Activated CD8-positive, alpha-beta memory T cell treated with anti-CD3 and anti-CD28 coated beads, Interleukin-2, amount 50 U/mL, for 4 hours (primary cell): ENCODE data around the gene INPP5A.

Source experiments
- DNase-seq: peaks from one replicate; pipeline ENCODE4 v3.0.0-alpha.2; 2020

INPP5A gene

GRCh38 chr10:132536877-132537683 lies 507 bp upstream of the INPP5A start:
- peak; percentile 100 for DNase-seq

GRCh38 chr10:132538031-132538789 lies 623 bp downstream of the INPP5A start:
- peak; percentile 30 for DNase-seq

GRCh38 chr10:132538790-132539421 lies 1.3 kb downstream of the INPP5A start:
- peak; percentile 17 for DNase-seq

- DNase-seq = peak; percentile 52
Observed at GRCh38 chr10:132539431-132539839, 1.8 kb downstream of the INPP5A start.

- peak; percentile 29 for DNase-seq
Observed at GRCh38 chr10:132539894-132540293, 2.3 kb downstream of the INPP5A start.

- DNase-seq = peak; percentile 12
Observed at GRCh38 chr10:132540456-132540855, 2.9 kb downstream of the INPP5A start.

GRCh38 chr10:132541129-132541528 lies 3.5 kb downstream of the INPP5A start:
- peak; percentile 9 for DNase-seq

GRCh38 chr10:132541601-132542011 lies 4.0 kb downstream of the INPP5A start:
- DNase-seq = peak; percentile 15

GRCh38 chr10:132542086-132542775 lies 4.6 kb downstream of the INPP5A start:
- DNase-seq = peak; percentile 10

- DNase-seq = no peak
Observed at GRCh38 chr10:132542819-132543218, 5.2 kb downstream of the INPP5A start.

GRCh38 chr10:132543916-132544743 lies 6.5 kb downstream of the INPP5A start:
- DNase-seq = no peak

- no peak for DNase-seq
Observed at GRCh38 chr10:132544744-132545658, 7.4 kb downstream of the INPP5A start.

GRCh38 chr10:132545659-132546367 lies 8.2 kb downstream of the INPP5A start:
- no peak for DNase-seq

GRCh38 chr10:132546567-132547420 lies 9.2 kb downstream of the INPP5A start:
- DNase-seq = no peak

GRCh38 chr10:132547421-132547861 lies 9.9 kb downstream of the INPP5A start:
- peak; percentile 73 for DNase-seq

- no peak for DNase-seq
Observed at GRCh38 chr10:132548106-132548823, 10.7 kb downstream of the INPP5A start.

- no peak for DNase-seq
Observed at GRCh38 chr10:132548869-132549268, 11.3 kb downstream of the INPP5A start.

GRCh38 chr10:132549371-132549770 lies 11.8 kb downstream of the INPP5A start:
- DNase-seq = no peak
